Common myeloid progenitor, CD34-positive (primary cell): Measurements from ENCODE around the gene KLHL29.

Source experiments
- CTCF ChIA-PET: fragments of 350-600 bp; sonication (Branson Sonifier 250); formaldehyde crosslinking; loops from one replicate; lab custom pipeline; 2021; ENCODE audit warnings: antibody characterized with exemption; lab: Charles Lee
- POLR2A ChIA-PET: fragments of 350-600 bp; sonication (Branson Sonifier 250); formaldehyde crosslinking; loops from one replicate; lab custom pipeline; 2021; ENCODE audit warnings: antibody characterized with exemption; lab: Charles Lee
- DNase-seq, 3 donors: peaks; one replicate each; pipeline versions ENCODE4 v3.0.0 to v3.0.0-alpha.2; 2013
- H3K27ac ChIP-seq, 2 experiments: 1 replicate in 1 of 2; 2 replicates in 1 of 2; pipeline ENCODE4 v1.7.0; 2013; ENCODE audit warnings: inconsistent platforms in 2 of 2, low read length in 2 of 2, mild to moderate bottlenecking in 2 of 2, low read depth in 1 of 2, moderate library complexity in 1 of 2; ENCODE audit not compliant: severe bottlenecking in 2 of 2, insufficient read depth in 1 of 2, poor library complexity in 1 of 2
- H3K27me3 ChIP-seq, 5 experiments: replicated peaks in 2 of 5; 1 replicate in 3 of 5; 2 replicates in 2 of 5; pipeline versions ENCODE4 v1.6.1 to v1.7.0; 2013; ENCODE audit warnings: low read length in 4 of 5, mild to moderate bottlenecking in 2 of 5, moderate library complexity in 2 of 5, inconsistent platforms in 1 of 5; ENCODE audit not compliant: insufficient read depth in 5 of 5, control insufficient read depth in 4 of 5
- H3K36me3 ChIP-seq, 4 experiments: 1 replicate in 2 of 4; 2 replicates in 2 of 4; pipeline versions ENCODE4 v1.6.1 to v1.7.0; 2013; ENCODE audit warnings: low read length in 3 of 4, control low read depth in 1 of 4, mild to moderate bottlenecking in 1 of 4; ENCODE audit not compliant: control insufficient read depth in 4 of 4, insufficient read depth in 4 of 4
- H3K4me1 ChIP-seq, 4 experiments: 1 replicate in 3 of 4; 2 replicates in 1 of 4; pipeline versions ENCODE4 v1.6.1 to v1.7.1; 2013; ENCODE audit warnings: low read length in 3 of 4, mild to moderate bottlenecking in 3 of 4, control low read depth in 1 of 4, inconsistent platforms in 1 of 4, moderate library complexity in 1 of 4; ENCODE audit not compliant: control insufficient read depth in 4 of 4, insufficient read depth in 4 of 4; ENCODE audit errors: control extremely low read depth in 1 of 4
- H3K4me3 ChIP-seq, 7 experiments: 1 replicate in 4 of 7; 2 replicates in 3 of 7; pipeline versions ENCODE4 v1.5.1 to v1.7.0; 2013; ENCODE audit warnings: mild to moderate bottlenecking in 7 of 7, low read length in 6 of 7, moderate library complexity in 6 of 7, inconsistent platforms in 2 of 7, low read depth in 2 of 7, control low read depth in 1 of 7; ENCODE audit not compliant: insufficient read depth in 4 of 7, control insufficient read depth in 1 of 7; ENCODE audit errors: extremely low read depth in 1 of 7
- H3K9me3 ChIP-seq, 5 experiments: 1 replicate in 4 of 5; 2 replicates in 1 of 5; pipeline versions ENCODE4 v1.6.1 to v1.7.1; 2013; ENCODE audit warnings: low read length in 4 of 5, mild to moderate bottlenecking in 2 of 5, inconsistent platforms in 1 of 5, low read depth in 1 of 5, moderate library complexity in 1 of 5; ENCODE audit not compliant: control insufficient read depth in 4 of 5, insufficient read depth in 2 of 5; ENCODE audit errors: control extremely low read depth in 1 of 5
- WGBS: methylation state at CpG from one replicate; pipeline ENCODE4 v1.1.5; 2013; ENCODE audit not compliant: insufficient coverage; 5-methylcytosine and 5-hydroxymethylcytosine counted together

Gene KLHL29

GRCh38 chr2:23698721-23699579, 314.0 kb downstream of the KLHL29 start:
- ChIA-PET POLR2A (no interaction called here), CTCF (no interaction called here)
- no peak overlapping the region for H3K4me3 ChIP-seq
- H3K9me3 ChIP-seq, result peaks cover 0 to 10% (median 0%) of the 10 kb centered on the region in 5 experiments
- H3K36me3 ChIP-seq, result peaks cover 0 to 4% (median 2%) of the 10 kb centered on the region in 4 experiments
- H3K27ac ChIP-seq, result no peak overlapping the region
- no peak for DNase-seq
- H3K4me1 ChIP-seq, result peaks cover 0 to 1% (median 0%) of the 10 kb centered on the region in 4 experiments
- H3K27me3 ChIP-seq, result peaks cover 0 to 1% (median 0%) of the 10 kb centered on the region in 5 experiments
- WGBS, result 92% methylated on average over 16 of the region's 17 CpGs

GRCh38 chr2:23699580-23699925, 314.6 kb downstream of the KLHL29 start:
- H3K9me3 ChIP-seq, result peaks cover 0 to 10% (median 0%) of the 10 kb centered on the region in 5 experiments
- ChIA-PET CTCF (no interaction called here), POLR2A (no interaction called here)
- H3K4me3 ChIP-seq, result no peak overlapping the region
- peaks cover 0 to 4% (median 0%) of the 10 kb centered on the region in 4 experiments for H3K4me1 ChIP-seq
- peaks cover 0 to 5% (median 3%) of the 10 kb centered on the region in 4 experiments for H3K36me3 ChIP-seq
- DNase-seq, result no peak
- no peak overlapping the region for H3K27ac ChIP-seq
- 96% methylated on average over 5 of the region's 5 CpGs for WGBS
- no peaks in the 10 kb centered on the region for H3K27me3 ChIP-seq

- Histone ChIP-seq H3K4me1 (peaks cover 0 to 4% (median 0%) of the 10 kb centered on the region in 4 experiments), H3K36me3 (peaks cover 0 to 5% (median 3%) of the 10 kb centered on the region in 4 experiments), H3K4me3 (no peak overlapping the region), H3K9me3 (peaks cover 0 to 10% (median 0%) of the 10 kb centered on the region in 5 experiments), H3K27ac (no peak overlapping the region), H3K27me3 (no peaks in the 10 kb centered on the region)
- no peak for DNase-seq
- ChIA-PET POLR2A (no interaction called here), CTCF (no interaction called here)
- WGBS, result 100% methylated on average over 4 of the region's 5 CpGs
These were observed 315.6 kb downstream of the KLHL29 start for GRCh38 chr2:23700627-23701026.

GRCh38 chr2:23703037-23703582, 318.1 kb downstream of the KLHL29 start:
- Histone ChIP-seq H3K36me3 (peaks cover 2 to 6% (median 4%) of the 10 kb centered on the region in 4 experiments), H3K27ac (no peak overlapping the region), H3K9me3 (peaks cover 0 to 10% (median 0%) of the 10 kb centered on the region in 5 experiments), H3K4me3 (no peak overlapping the region), H3K4me1 (peaks cover 0 to 4% (median 0%) of the 10 kb centered on the region in 4 experiments), H3K27me3 (no peaks in the 10 kb centered on the region)
- CTCF ChIA-PET, result no interaction called here
- no peak for DNase-seq
- 98% methylated on average over 14 of the region's 17 CpGs for WGBS
- POLR2A ChIA-PET, result no interaction called here

GRCh38 chr2:23703583-23704385, 318.8 kb downstream of the KLHL29 start:
- Histone ChIP-seq H3K4me3 (no peak overlapping the region), H3K27me3 (no peaks in the 10 kb centered on the region), H3K4me1 (peaks cover 0 to 4% (median 0%) of the 10 kb centered on the region in 4 experiments), H3K36me3 (peaks cover 2 to 6% (median 5%) of the 10 kb centered on the region in 4 experiments), H3K9me3 (peaks cover 0 to 10% (median 0%) of the 10 kb centered on the region in 5 experiments), H3K27ac (no peak overlapping the region)
- no peak for DNase-seq
- WGBS, result 97% methylated on average over 10 of the region's 16 CpGs
- ChIA-PET POLR2A (interaction anchor here (0.6 kb wide), 1 partner anchor 74 kb away, joined by 3 read pairs; no protein-coding TSS in a partner anchor), CTCF (no interaction called here)

- WGBS, result 97% methylated on average over 18 of the region's 18 CpGs
- H3K27ac ChIP-seq, result no peak overlapping the region
- no peaks in the 10 kb centered on the region for H3K9me3 ChIP-seq
- H3K36me3 ChIP-seq, result peaks cover 0 to 13% (median 7%) of the 10 kb centered on the region in 4 experiments
- H3K4me3 ChIP-seq, result no peak overlapping the region
- ChIA-PET CTCF (no interaction called here), POLR2A (no interaction called here)
- no peak for DNase-seq
- H3K27me3 ChIP-seq, result no peaks in the 10 kb centered on the region
- peaks cover 0 to 4% (median 0%) of the 10 kb centered on the region in 4 experiments for H3K4me1 ChIP-seq
These were observed 321.0 kb downstream of the KLHL29 start for GRCh38 chr2:23705771-23706612.
